Heart left ventricle (tissue), 13 donors: ENCODE data around the gene ACVR1.

ENCODE experiments used
- CTCF ChIP-seq, 12 donors: fragments of 200-600 bp; sonication (generic) in 4 of 12; IDR thresholded peaks; one replicate each; pipeline versions ENCODE4 v1.5.0 to v1.8.0; 2018 to 2022; ENCODE audit warnings: antibody characterized with exemption in 12 of 12, mild to moderate bottlenecking in 5 of 12
- POLR2A ChIP-seq, 2 donors: fragments of 450-650 bp; IDR thresholded peaks; one replicate each; pipeline ENCODE4 v1.6.1; 2017; ENCODE audit warnings: antibody characterized with exemption in 2 of 2, mild to moderate bottlenecking in 2 of 2, moderate library complexity in 2 of 2
- donor health status: ischemic (EF 13 %, LVEDD 7.1; RV severe dilation, severe dysfunction).
- donor health status: DM: no; HTN: yes; CAD: no.
- donor health status: DM: no; HTN: no; CAD: no.
- donor health status: ischemic (EF 25% LVEDD 6.9; RV normal size, moderate dysfunction).
- donor health status: ischemic (EF 25% LVEDD 5.7; RV mildly dilated, moderate dysfunction).
- donor health status: ischemic (EF 35%, LVEDD 5.7; RV mildly dilated, moderate dysfunction).
- donor health status: nonischemic (EF 11% LVEDD 7.7; RV severe dilation, severe dysfunction).
- donor health status: DM: yes; HTN: yes; CAD: no.
- donor health status: PGD.
- donor health status: ischemic (EF 29% LVEDD 5.4; RV normal size, mild dysfunction).
- donor health status: nonischemic (EF 23%, LVEDD 6.1; RV moderate dilation, normal function).

GRCh38 chr2:157898591-157898996 lies 22.5 kb upstream of the ACVR1 start:
- TF ChIP-seq CTCF (IDR thresholded peaks at IDR 0.05), result no peak
- TF ChIP-seq POLR2A (IDR thresholded peaks at IDR 0.05), result no peak
